Coronary artery (tissue), 2 donors: ENCODE data around the gene ORM2.

Experiments
- DNase-seq: peaks from one replicate; pipeline ENCODE4 v3.0.0-alpha.2; 2017; ENCODE audit warnings: low spot score
- H3K27ac ChIP-seq, 2 donors: fragments of 200-600 bp; sonication (generic); one replicate each; pipeline ENCODE4 v1.5.1; 2016 to 2019
- H3K4me3 ChIP-seq: fragments of 200-600 bp; sonication (generic); 2 replicates; pipeline ENCODE4 v1.5.1; 2016; ENCODE audit warnings: mild to moderate bottlenecking, moderate library complexity
- CTCF ChIP-seq: fragments of 200-600 bp; sonication (generic); IDR thresholded peaks from one replicate; pipeline ENCODE4 v1.5.1; 2019; ENCODE audit warnings: antibody characterized with exemption

The ORM2 gene

GRCh38 chr9:114338187-114338586 lies 8.5 kb downstream of the ORM2 start:
- H3K27ac ChIP-seq = no peak overlapping the region
- no peak for TF ChIP-seq CTCF
- DNase-seq = no peak
- H3K4me3 ChIP-seq = no peak overlapping the region

GRCh38 chr9:114339130-114339908 lies 9.7 kb downstream of the ORM2 start:
- no peak overlapping the region for H3K4me3 ChIP-seq
- peak; percentile 77 for TF ChIP-seq CTCF
- no peak overlapping the region for H3K27ac ChIP-seq
- no peak for DNase-seq

- no peak for TF ChIP-seq CTCF
- Histone ChIP-seq H3K27ac (no peak overlapping the region), H3K4me3 (no peak overlapping the region)
- DNase-seq = no peak
Measured at GRCh38 chr9:114341152-114341830, 11.6 kb downstream of the ORM2 start.

DNA sequence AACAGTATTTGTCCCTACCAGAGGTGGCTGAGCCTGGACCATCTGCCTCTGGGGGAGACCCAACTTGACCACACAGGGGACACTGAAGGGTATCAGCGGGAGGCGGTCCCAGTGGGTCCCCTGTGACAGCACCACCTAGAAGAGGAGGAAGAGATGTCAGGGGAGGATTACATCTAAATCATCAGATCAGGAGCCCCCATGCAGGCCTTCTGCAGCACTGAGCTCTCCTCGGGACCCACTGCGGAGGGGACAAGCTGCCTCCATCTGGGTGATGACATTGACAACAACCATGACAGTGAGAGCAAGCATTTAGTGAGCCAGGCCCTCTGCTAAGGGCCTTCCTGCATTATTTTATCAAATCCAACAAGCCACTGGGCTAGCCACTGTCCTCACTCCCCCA lies 12.3 kb downstream of the ORM2 start:
- no peak overlapping the region for H3K27ac ChIP-seq
- TF ChIP-seq CTCF = no peak
- no peak overlapping the region for H3K4me3 ChIP-seq
- DNase-seq = no peak

- Histone ChIP-seq H3K4me3 (no peak overlapping the region), H3K27ac (no peak overlapping the region)
- TF ChIP-seq CTCF = no peak
- no peak for DNase-seq
Measured at GRCh38 chr9:114342755-114343440, 13.2 kb downstream of the ORM2 start.

DNA sequence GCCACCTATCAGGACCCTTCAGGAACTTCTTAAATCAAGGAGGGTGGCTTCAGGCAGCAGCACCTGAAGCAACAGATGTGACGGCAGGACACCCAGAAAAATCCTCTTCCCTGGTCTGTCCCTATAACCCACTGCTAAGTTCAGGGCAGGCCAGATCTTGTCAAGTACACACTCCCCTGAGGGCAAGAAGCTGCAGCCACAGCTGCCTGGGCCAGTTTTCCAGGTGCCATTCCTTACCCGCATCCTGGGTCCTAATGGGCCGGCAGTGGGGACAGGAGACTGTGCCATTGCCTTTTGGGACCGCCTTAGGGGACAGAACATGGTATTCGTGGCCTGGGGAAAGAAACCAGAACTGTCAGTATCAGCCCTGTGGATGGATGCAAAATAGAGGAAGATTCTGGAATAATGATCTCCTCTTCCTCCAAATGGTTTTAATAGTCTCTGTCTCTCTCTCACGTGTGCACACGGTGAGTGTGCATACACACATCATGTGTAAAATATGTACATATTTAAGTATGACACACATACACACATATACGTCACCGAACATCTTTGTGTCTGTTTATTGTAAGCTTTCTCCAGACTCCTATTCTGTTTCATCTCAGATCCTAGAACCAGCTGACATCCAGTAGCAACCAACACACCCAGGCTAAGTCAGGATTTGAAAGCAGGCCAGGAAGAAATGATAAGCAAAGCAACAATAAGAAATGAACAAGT lies 14.0 kb downstream of the ORM2 start:
- Histone ChIP-seq H3K27ac (no peak overlapping the region), H3K4me3 (no peak overlapping the region)
- TF ChIP-seq CTCF = no peak
- no peak for DNase-seq
